Stimulated activated CD8-positive, alpha-beta memory T cell treated with anti-CD3 and anti-CD28 coated beads, Interleukin-12 subunit alpha, Interleukin-12 subunit beta, amount 100 ng/mL, for 1 hour (primary cell): ENCODE data around the gene ACTA2.

Source experiments
- DNase-seq: peaks from one replicate; pipeline ENCODE4 v3.0.0-alpha.2; 2020; ENCODE audit warnings: low read depth

ACTA2 gene

GRCh38 chr10:88980800-88981199, 28.2 kb upstream of the ACTA2 start:
- no peak for DNase-seq

- DNase-seq: no peak
Measured at GRCh38 chr10:88980247-88980646, 27.7 kb upstream of the ACTA2 start.

- no peak for DNase-seq
Measured at GRCh38 chr10:88979603-88980002, 27.0 kb upstream of the ACTA2 start.

- no peak for DNase-seq
Measured at GRCh38 chr10:88979153-88979562, 26.6 kb upstream of the ACTA2 start.

GRCh38 chr10:88978463-88978862, 25.9 kb upstream of the ACTA2 start:
- DNase-seq: no peak

GRCh38 chr10:88975377-88975720, 22.8 kb upstream of the ACTA2 start:
- no peak for DNase-seq

GRCh38 chr10:88974446-88975376, 22.1 kb upstream of the ACTA2 start:
- no peak for DNase-seq

GRCh38 chr10:88974012-88974411, 21.4 kb upstream of the ACTA2 start:
- DNase-seq: no peak

GRCh38 chr10:88971221-88972061, 18.9 kb upstream of the ACTA2 start:
- DNase-seq: no peak

GRCh38 chr10:88968391-88968790, 15.8 kb upstream of the ACTA2 start:
- DNase-seq: no peak

GRCh38 chr10:88966797-88967196, 14.2 kb upstream of the ACTA2 start:
- DNase-seq: no peak

GRCh38 chr10:88964869-88965415, 12.4 kb upstream of the ACTA2 start:
- no peak for DNase-seq

GRCh38 chr10:88964360-88964759, 11.8 kb upstream of the ACTA2 start:
- DNase-seq: no peak

GRCh38 chr10:88963318-88963717, 10.7 kb upstream of the ACTA2 start:
- no peak for DNase-seq

- no peak for DNase-seq
Measured at GRCh38 chr10:88962336-88962735, 9.8 kb upstream of the ACTA2 start.

- no peak for DNase-seq
Measured at GRCh38 chr10:88961266-88961665, 8.7 kb upstream of the ACTA2 start.

GRCh38 chr10:88960802-88961201, 8.2 kb upstream of the ACTA2 start:
- no peak for DNase-seq

GRCh38 chr10:88958721-88959120, 6.1 kb upstream of the ACTA2 start:
- no peak for DNase-seq

GRCh38 chr10:88957381-88957780, 4.8 kb upstream of the ACTA2 start:
- no peak for DNase-seq

- DNase-seq: no peak
Measured at GRCh38 chr10:88954458-88955083, 2.0 kb upstream of the ACTA2 start.

GRCh38 chr10:88953662-88954061, 1.1 kb upstream of the ACTA2 start:
- no peak for DNase-seq
